SK-N-MC (cell line): ENCODE measurements around the gene FKBP6.
"Not testable (repeated sequence)": the region's sequence is repeated elsewhere in the genome, so short reads cannot be mapped to it uniquely, and the experiment has no call there.

Experiments
- DNase-seq: peaks from one replicate; pipeline ENCODE4 v3.0.0-alpha.2; 2011; ENCODE audit warnings: low read depth, low spot score
- H3K27ac ChIP-seq: fragments of 200-600 bp; sonication (generic); 2 replicates; pipeline ENCODE4 v1.5.1; 2016; ENCODE audit warnings: mixed run types
- H3K36me3 ChIP-seq: fragments of 200-600 bp; sonication (generic); 2 replicates; pipeline ENCODE4 v1.6.1; 2017; ENCODE audit warnings: antibody characterized with exemption, low read length, mixed read lengths; ENCODE audit not compliant: insufficient read depth
- H3K4me3 ChIP-seq: fragments of 200-600 bp; sonication (generic); 2 replicates; pipeline ENCODE4 v1.5.1; 2016
- H3K9ac ChIP-seq: fragments of 200-600 bp; sonication (generic); 2 replicates; pipeline ENCODE4 v1.8.0; 2017; ENCODE audit warnings: mixed run types, mixed read lengths; ENCODE audit not compliant: insufficient read length
- H3K9me3 ChIP-seq: fragments of 200-600 bp; sonication (generic); 2 replicates; pipeline ENCODE4 v1.6.1; 2017; ENCODE audit warnings: low read depth, mild to moderate bottlenecking, antibody characterized with exemption, low read length, moderate library complexity, mixed read lengths
- EZH2 ChIP-seq: fragments of 200-600 bp; sonication (generic); IDR thresholded peaks from one replicate; pipeline ENCODE4 v1.6.1; 2017; ENCODE audit warnings: antibody characterized with exemption
- FOXP2 ChIP-seq: optimal IDR thresholded peaks from 2 replicates; pipeline ENCODE3; 2011; ENCODE audit warnings: mild to moderate bottlenecking, moderate library complexity; ENCODE audit not compliant: insufficient read depth; ENCODE audit errors: extremely low read length, control extremely low read depth
- POLR2AphosphoS5 ChIP-seq: IDR thresholded peaks from 2 replicates; pipeline ENCODE4 v1.6.1; 2012; ENCODE audit warnings: mild to moderate bottlenecking, low read depth, low read length, borderline replicate concordance

Gene FKBP6

DNA sequence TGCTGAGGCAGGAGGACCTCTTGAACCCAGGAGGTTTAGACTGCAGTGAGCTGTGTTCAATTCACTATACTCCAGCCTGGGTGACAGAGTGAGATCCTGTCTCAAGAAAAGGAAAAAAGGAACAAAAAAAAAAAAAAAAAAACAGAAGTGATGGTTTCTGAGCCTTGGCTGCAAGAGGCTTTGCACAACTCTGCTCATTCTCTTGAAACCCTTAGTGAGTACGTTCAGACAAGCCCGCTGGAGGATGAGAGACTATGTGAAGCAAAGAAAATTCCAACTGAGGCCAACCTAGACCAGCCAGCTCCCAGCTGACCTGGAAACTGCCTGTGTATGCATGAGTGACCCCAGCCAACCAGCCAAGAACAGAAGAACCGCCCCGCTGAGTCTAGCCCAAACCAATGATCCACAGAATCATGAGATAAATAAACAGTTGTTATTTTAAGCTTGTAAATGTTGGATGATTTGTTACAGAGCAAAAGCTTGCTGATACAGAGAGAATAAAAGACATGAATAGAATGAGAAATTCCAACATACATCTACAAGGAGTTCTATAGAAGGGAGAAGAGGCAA is 55.1 kb downstream of the FKBP6 start:
- H3K9me3 ChIP-seq, result no peaks in the 10 kb centered on the region
- no peaks in the 10 kb centered on the region for H3K36me3 ChIP-seq
- H3K27ac ChIP-seq, result no peak overlapping the region
- TF ChIP-seq EZH2, result no peak
- TF ChIP-seq POLR2AphosphoS5, result no peak
- TF ChIP-seq FOXP2, result no peak
- no peak for DNase-seq
- H3K9ac ChIP-seq, result no peak overlapping the region
- no peak overlapping the region for H3K4me3 ChIP-seq

DNA sequence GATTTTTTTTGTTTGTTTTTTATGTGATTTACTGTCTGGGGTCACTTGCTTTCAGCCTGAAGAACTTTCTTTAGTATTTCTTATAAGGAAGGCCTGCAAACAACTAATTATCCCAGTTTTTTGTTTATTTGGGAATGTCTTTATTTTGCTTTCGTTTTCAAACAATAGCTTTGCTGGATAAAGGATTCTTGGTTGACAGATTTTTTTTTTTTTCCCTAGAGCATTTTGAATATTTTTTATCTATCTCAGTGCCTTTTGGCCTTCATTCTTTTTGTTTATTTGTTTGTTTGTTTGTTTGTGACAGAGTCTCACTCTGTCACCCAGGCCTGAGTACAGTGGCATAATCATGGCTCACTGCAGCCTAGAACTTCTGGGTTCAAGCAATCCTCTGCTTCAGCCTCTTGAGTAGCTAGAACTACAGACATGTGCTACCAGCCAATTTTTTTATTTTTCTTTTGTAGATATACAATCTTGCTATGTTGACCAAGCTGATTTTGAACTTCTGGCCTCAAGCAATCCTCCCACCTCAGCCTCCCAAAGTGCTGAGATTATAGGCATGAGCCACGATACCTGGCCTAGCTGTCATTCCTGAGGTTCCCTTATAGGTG is 59.4 kb downstream of the FKBP6 start:
- H3K9ac ChIP-seq, result no peak overlapping the region
- no peak overlapping the region for H3K27ac ChIP-seq
- no peak overlapping the region for H3K4me3 ChIP-seq
- TF ChIP-seq EZH2 (no peak), FOXP2 (no peak), POLR2AphosphoS5 (no peak)
- no peak for DNase-seq
- no peaks in the 10 kb centered on the region for H3K36me3 ChIP-seq
- no peaks in the 10 kb centered on the region for H3K9me3 ChIP-seq

DNA sequence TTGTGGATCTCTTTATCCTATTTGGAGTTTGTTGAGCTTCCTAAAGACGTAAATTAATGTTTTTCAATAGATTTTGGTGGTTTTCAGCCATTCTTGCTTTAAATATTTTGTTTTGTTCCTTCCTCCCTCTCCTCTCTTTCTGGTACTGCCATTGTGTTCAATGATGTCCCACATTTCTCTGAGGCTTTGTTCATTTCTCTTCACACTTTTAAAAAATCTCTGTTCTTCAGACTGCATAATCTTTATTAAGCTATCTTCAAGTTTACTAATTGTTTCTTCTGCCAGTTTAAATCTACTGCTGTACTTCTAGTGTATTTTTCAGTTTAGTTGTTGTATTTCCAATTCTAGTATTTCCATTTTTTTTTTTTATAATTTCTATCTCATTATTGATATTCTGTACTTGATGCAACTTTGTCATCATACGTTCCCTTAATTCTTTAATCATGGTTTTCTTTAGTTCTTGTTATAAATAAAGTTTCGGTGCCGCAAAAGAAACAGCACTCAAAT is 60.0 kb downstream of the FKBP6 start:
- no peak overlapping the region for H3K4me3 ChIP-seq
- no peaks in the 10 kb centered on the region for H3K36me3 ChIP-seq
- TF ChIP-seq EZH2 (no peak), FOXP2 (no peak), POLR2AphosphoS5 (no peak)
- no peak for DNase-seq
- H3K9ac ChIP-seq, result no peak overlapping the region
- no peak overlapping the region for H3K27ac ChIP-seq
- no peaks in the 10 kb centered on the region for H3K9me3 ChIP-seq

DNA sequence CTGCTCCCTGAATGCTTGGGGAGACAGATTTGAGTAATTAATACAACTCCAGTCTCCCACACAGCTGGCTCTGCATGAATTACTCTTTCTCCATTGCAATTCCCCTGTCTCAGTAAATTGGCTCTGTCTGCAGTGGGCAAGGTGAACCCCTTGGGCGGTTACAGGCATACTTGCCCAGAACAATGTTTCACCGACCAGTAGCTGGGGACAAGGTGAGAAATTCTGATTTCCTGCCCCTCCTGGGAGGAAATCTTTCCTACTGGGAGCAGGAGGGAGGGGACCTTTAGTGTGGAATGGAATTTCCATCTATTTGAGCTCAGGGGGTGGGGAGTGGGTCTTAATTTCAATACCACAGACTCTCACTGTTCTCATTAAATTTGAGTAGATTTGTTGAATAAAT is 63.4 kb downstream of the FKBP6 start:
- Histone ChIP-seq H3K36me3 (no peaks in the 10 kb centered on the region), H3K9ac (no peak overlapping the region), H3K9me3 (no peaks in the 10 kb centered on the region), H3K4me3 (no peak overlapping the region), H3K27ac (no peak overlapping the region)
- DNase-seq, result no peak
- no peak for TF ChIP-seq FOXP2
- no peak for TF ChIP-seq POLR2AphosphoS5
- no peak for TF ChIP-seq EZH2

DNA sequence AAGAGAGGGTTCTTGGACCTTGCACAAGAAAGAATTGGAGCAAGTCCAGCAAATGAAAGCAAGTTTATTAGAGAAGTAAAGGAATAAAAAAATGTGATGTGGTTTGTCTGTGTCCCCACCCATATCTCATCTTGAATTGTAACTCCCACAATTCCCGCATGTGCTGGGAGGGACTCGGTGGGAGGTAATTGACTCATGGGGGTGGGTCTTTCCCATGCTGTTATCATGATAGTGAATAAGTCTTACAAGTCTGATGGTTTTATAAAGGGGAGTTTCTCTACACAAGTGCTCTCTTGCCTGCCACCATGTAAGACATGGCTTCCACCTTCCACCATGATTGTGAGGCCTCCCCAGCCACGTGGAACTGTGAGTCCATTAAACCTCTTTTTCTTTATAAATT is 66.5 kb downstream of the FKBP6 start:
- TF ChIP-seq EZH2 (no peak), FOXP2 (no peak), POLR2AphosphoS5 (no peak)
- Histone ChIP-seq H3K9me3 (no peaks in the 10 kb centered on the region), H3K36me3 (no peaks in the 10 kb centered on the region), H3K9ac (no peak overlapping the region), H3K27ac (no peak overlapping the region), H3K4me3 (no peak overlapping the region)
- no peak for DNase-seq

DNA sequence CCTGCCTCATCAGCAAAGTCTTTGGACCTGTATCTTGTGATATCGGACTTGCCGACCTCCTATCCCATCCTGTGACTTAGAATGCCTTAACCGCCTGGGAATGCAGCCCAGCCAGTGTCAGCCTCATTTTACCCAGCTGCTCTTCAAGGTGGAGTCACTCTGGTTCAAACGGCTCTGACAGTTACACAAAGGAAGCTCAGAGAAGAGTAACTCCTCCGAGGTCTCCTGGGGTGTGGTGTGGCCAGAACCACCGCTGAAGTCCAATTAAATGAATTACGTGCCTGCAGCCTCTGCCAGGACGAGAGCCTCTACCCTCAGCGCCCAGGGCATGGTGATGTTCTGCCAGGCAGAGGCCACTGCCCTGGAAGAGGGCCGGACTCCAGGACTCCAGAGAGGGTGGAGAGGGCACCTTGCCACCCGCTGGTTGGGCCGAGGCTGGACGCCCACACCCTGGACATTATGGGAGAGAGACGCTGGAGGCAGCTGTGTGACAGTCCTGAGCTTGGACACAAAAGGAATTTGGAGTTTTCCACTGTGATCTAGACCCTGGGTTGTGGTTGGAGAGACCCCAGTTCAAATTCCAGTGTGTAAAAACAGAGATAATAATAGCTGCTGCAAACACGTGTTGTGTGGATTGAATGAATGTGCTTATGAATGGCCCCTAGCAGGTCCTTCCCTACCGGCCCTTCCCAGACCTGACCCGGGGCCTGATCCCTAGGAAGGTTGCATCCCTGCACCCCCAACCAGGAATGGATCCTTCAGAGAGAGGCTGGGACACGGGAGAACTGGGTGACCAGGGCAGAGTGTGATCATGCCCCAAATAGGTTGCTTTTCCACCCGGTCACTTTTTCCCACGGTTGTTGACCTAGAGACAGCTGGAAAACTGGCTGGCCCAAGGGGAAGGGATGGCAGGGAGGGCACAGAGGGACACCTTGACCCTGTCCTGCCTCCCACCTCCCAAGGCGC is 67.9 kb downstream of the FKBP6 start:
- no peak overlapping the region for H3K9ac ChIP-seq
- no peak for DNase-seq
- TF ChIP-seq EZH2 (no peak), POLR2AphosphoS5 (no peak), FOXP2 (no peak)
- H3K9me3 ChIP-seq, result no peaks in the 10 kb centered on the region
- H3K4me3 ChIP-seq, result no peak overlapping the region
- H3K36me3 ChIP-seq, result no peaks in the 10 kb centered on the region
- no peak overlapping the region for H3K27ac ChIP-seq

DNA sequence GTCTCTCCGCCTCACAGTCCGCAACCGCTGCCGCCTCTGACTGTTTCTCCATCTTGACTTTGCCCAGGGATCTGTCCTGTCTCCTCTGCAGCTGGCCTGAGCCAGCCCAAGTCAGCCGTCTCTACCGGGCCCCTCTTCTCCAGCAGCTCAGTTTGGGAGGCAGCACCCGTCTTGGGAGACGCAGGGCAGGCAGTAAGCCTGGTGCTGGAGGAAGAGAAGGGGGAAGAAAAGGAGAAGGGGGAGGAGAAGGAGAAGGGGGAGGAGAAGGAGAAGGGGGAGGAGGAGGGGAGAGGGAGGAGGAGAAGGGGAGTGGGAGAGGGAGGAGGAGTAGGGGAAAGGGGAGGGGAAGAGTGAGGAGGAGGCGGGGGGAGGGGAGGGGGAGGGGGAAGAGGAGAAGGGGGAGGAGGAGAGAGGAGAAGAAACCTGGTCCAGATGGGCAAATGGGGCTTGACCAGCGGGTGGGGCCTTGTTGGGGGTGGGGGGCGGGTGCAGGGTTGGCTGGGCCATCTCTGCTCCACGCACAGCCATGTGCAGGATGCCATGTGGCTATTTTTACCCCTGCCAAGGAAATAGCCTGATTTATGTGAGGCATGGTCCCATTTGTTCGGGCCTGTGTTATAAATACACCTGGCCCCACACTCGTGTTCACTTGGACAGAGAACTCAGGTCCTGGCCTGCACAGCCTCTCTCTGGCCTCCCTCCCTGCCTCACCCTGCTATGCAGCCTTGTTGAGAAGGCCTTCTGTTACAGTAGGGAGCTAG is 69.7 kb downstream of the FKBP6 start:
- H3K9me3 ChIP-seq, result no peaks in the 10 kb centered on the region
- TF ChIP-seq FOXP2 (no peak), POLR2AphosphoS5 (no peak), EZH2 (no peak)
- no peak overlapping the region for H3K9ac ChIP-seq
- DNase-seq, result no peak
- H3K36me3 ChIP-seq, result no peaks in the 10 kb centered on the region
- no peak overlapping the region for H3K27ac ChIP-seq
- H3K4me3 ChIP-seq, result no peak overlapping the region

DNA sequence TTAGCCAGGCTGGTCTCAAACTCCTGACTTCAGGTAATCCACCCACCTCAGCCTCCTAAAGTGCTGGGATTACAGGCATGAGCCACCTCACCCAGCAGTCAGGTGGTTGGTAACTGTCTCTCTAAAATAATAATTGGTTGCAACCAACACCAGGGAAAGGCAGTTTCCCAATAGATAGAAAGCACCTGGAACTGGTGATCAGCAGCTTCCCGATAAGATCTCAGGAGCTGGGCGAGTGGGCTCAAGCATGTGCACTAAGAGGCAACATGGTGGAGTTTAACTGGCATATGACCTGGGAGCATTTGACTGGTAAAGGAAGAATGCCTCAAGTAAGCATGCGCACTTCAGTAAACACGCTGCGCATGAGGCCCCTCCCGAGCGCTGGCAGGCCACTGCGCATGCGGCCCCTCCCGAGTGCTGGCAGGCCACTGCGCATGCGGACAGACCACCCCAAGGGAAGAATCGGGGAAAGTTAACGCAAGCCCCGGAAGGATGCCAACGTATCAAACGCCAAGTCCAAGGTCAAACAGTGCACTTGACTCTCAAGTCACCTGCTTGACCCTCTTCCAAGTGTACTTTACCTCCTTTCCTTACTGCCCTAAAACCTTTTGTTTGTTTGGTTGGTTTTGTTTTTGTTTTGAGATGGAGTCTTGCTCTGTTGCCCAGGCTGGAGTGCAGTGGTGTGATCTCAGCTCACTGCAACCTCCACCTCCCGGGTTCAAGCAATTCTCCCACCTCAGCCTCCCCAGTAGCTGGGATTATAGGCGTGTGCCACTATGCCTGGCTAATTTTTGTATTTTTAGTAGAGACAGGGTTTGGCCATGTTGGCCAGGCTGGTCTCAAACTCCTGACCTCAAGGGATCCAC is 71.5 kb downstream of the FKBP6 start:
- H3K36me3 ChIP-seq, H3K4me3 ChIP-seq, H3K9ac ChIP-seq, DNase-seq, H3K9me3 ChIP-seq, H3K27ac ChIP-seq: not testable (repeated sequence)

DNA sequence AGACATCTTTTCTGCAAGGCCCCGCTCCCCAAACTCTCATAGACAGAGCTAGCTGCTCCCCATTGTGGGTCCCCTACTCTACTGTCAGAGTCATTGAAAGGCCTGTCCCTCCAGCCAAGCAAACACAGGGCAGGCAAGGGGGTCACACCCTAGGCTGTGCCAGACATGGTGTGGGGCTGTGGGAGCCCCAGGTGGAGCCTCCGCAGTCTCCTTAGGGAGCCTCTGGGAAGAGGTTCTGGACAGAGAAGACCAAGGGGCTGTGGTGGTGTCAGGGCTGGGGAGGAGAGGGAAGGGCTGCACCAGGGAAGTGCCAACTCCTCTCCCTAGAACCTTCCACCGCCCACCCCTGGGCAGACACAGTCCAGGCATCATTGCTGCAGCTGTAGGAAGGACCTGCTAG is 76.9 kb downstream of the FKBP6 start:
- not testable (repeated sequence) for H3K9ac ChIP-seq, H3K36me3 ChIP-seq, H3K4me3 ChIP-seq, H3K9me3 ChIP-seq, DNase-seq, H3K27ac ChIP-seq
